Measurements from ENCODE around the gene MED22.

GRCh38 chr9:133307301-133307700 is 40.6 kb downstream of the MED22 start:
- TF ChIP-seq EZH2 (IDR thresholded peaks at IDR 0.05; ENCODE audit: low read depth, unreplicated experiment), result no peak
- TF ChIP-seq CTCF (conservative IDR thresholded peaks at IDR 0.05; ENCODE audit: low read depth in 2 of 2), result no peak
- TF ChIP-seq ETS1 (IDR thresholded peaks at IDR 0.05), result no peak
